Non-pigmented ciliary epithelial cell (primary cell): ENCODE results near the gene TNFRSF25.
"Not testable (repeated sequence)": the region's sequence is repeated elsewhere in the genome, so short reads cannot be mapped to it uniquely, and the experiment has no call there.

ENCODE experiments used
- DNase-seq: peaks from one replicate; pipeline ENCODE4 v3.0.0-alpha.2; 2010; ENCODE audit warnings: low read depth

TNFRSF25 gene

GRCh38 chr1:6502000-6502891, 36.3 kb upstream of the TNFRSF25 start:
- DNase-seq, result no peak

GRCh38 chr1:6501279-6501813, 35.4 kb upstream of the TNFRSF25 start:
- no peak for DNase-seq

GRCh38 chr1:6500544-6501278, 34.7 kb upstream of the TNFRSF25 start:
- DNase-seq, result no peak

- no peak for DNase-seq
Measured at GRCh38 chr1:6499296-6499695, 33.3 kb upstream of the TNFRSF25 start.

- no peak for DNase-seq
Measured at GRCh38 chr1:6498576-6499111, 32.7 kb upstream of the TNFRSF25 start.

- no peak for DNase-seq
Measured at GRCh38 chr1:6497867-6498575, 32.0 kb upstream of the TNFRSF25 start.

GRCh38 chr1:6497215-6497866, 31.4 kb upstream of the TNFRSF25 start:
- no peak for DNase-seq

- DNase-seq, result no peak
Measured at GRCh38 chr1:6496890-6497214, 30.9 kb upstream of the TNFRSF25 start.

GRCh38 chr1:6496365-6496721, 30.4 kb upstream of the TNFRSF25 start:
- DNase-seq, result no peak

GRCh38 chr1:6495540-6496364, 29.8 kb upstream of the TNFRSF25 start:
- no peak for DNase-seq

- DNase-seq, result no peak
Measured at GRCh38 chr1:6495041-6495441, 29.1 kb upstream of the TNFRSF25 start.

GRCh38 chr1:6494627-6495026, 28.7 kb upstream of the TNFRSF25 start:
- DNase-seq, result no peak

GRCh38 chr1:6493834-6494223, 27.9 kb upstream of the TNFRSF25 start:
- not testable (repeated sequence) for DNase-seq

GRCh38 chr1:6491966-6492365, 26.0 kb upstream of the TNFRSF25 start:
- no peak for DNase-seq

- DNase-seq, result peak; percentile 27
Measured at GRCh38 chr1:6491480-6491962, 25.5 kb upstream of the TNFRSF25 start, which contains the start of gene PLEKHG5. TSS of gene PLEKHG5 (minus strand) at chr1:6491667. CDS start at chr1:6477571, 14,096 bp downstream.

GRCh38 chr1:6491081-6491449, 25.1 kb upstream of the TNFRSF25 start:
- no peak for DNase-seq

- DNase-seq, result peak; percentile 18
Measured at GRCh38 chr1:6490181-6491080, 24.5 kb upstream of the TNFRSF25 start.

GRCh38 chr1:6489799-6490180, 23.8 kb upstream of the TNFRSF25 start:
- no peak for DNase-seq

- no peak for DNase-seq
Measured at GRCh38 chr1:6489383-6489765, 23.4 kb upstream of the TNFRSF25 start.
